Osteocyte (in vitro differentiated cells): Measurements from ENCODE around the gene UPP2. TPM values are rescaled to one million over a fixed set of nuclear protein-coding genes. Genes with fewer than 3 reads are reported as not detected.

Experiments
- DNase-seq: peaks from one replicate; pipeline ENCODE4 v3.0.0; 2021; ENCODE audit warnings: mixed read lengths; ENCODE audit not compliant: unreplicated experiment; ENCODE audit errors: extremely low spot score
- H3K27ac Mint-ChIP-seq: one replicate; pipeline ENCODE4 v1.8.0; 2021; ENCODE audit warnings: mild to moderate bottlenecking, mixed read lengths; ENCODE audit not compliant: unreplicated experiment
- H3K27me3 Mint-ChIP-seq: one replicate; pipeline ENCODE4 v1.8.0; 2021; ENCODE audit warnings: mixed read lengths; ENCODE audit not compliant: unreplicated experiment
- H3K36me3 Mint-ChIP-seq: one replicate; pipeline ENCODE4 v1.8.0; 2021; ENCODE audit warnings: mixed read lengths; ENCODE audit not compliant: unreplicated experiment
- H3K4me1 Mint-ChIP-seq: one replicate; pipeline ENCODE4 v1.8.0; 2021; ENCODE audit warnings: mixed read lengths; ENCODE audit not compliant: unreplicated experiment
- H3K4me3 Mint-ChIP-seq: one replicate; pipeline ENCODE4 v1.8.0; 2021; ENCODE audit warnings: mild to moderate bottlenecking, moderate library complexity, mixed read lengths; ENCODE audit not compliant: unreplicated experiment
- H3K9me3 Mint-ChIP-seq: one replicate; pipeline ENCODE4 v1.8.0; 2021; ENCODE audit warnings: mixed read lengths; ENCODE audit not compliant: unreplicated experiment
- CTCF ChIP-seq: fragments of 200-600 bp; sonication (generic); IDR thresholded peaks from 2 replicates; pipeline ENCODE4 v1.5.0; 2021; ENCODE audit warnings: antibody characterized with exemption, mild to moderate bottlenecking, moderate library complexity
- total RNA-seq: library from RNA; stranded (reverse); gene quantifications from 2 replicates; pipeline ENCODE4 v1.2.1, GENCODE V29; 2021

UPP2 gene
- total RNA-seq, 1 donor from 2014 or later: not detected

GRCh38 chr2:158130832-158131473 is 29.3 kb downstream of the UPP2 start:
- H3K4me3 Mint-ChIP-seq: no peak overlapping the region
- H3K4me1 Mint-ChIP-seq: peaks cover 14% of the 10 kb centered on the region
- H3K9me3 Mint-ChIP-seq: no peaks in the 10 kb centered on the region
- peaks cover 3% of the 10 kb centered on the region for H3K27me3 Mint-ChIP-seq
- no peak overlapping the region for H3K27ac Mint-ChIP-seq
- no peaks in the 10 kb centered on the region for H3K36me3 Mint-ChIP-seq
- no peak for TF ChIP-seq CTCF
- DNase-seq: no peak

GRCh38 chr2:158131483-158131912 is 29.8 kb downstream of the UPP2 start:
- no peak for TF ChIP-seq CTCF
- Mint-ChIP-seq H3K27me3 (no peaks in the 10 kb centered on the region), H3K4me3 (no peak overlapping the region), H3K36me3 (no peaks in the 10 kb centered on the region), H3K27ac (no peak overlapping the region), H3K9me3 (no peaks in the 10 kb centered on the region), H3K4me1 (peaks cover 14% of the 10 kb centered on the region)
- DNase-seq: no peak

GRCh38 chr2:158131919-158132566 is 30.4 kb downstream of the UPP2 start:
- Mint-ChIP-seq H3K9me3 (no peaks in the 10 kb centered on the region), H3K27ac (no peak overlapping the region), H3K4me1 (peaks cover 14% of the 10 kb centered on the region), H3K27me3 (no peaks in the 10 kb centered on the region), H3K36me3 (no peaks in the 10 kb centered on the region), H3K4me3 (no peak overlapping the region)
- DNase-seq: no peak
- TF ChIP-seq CTCF: no peak

DNA sequence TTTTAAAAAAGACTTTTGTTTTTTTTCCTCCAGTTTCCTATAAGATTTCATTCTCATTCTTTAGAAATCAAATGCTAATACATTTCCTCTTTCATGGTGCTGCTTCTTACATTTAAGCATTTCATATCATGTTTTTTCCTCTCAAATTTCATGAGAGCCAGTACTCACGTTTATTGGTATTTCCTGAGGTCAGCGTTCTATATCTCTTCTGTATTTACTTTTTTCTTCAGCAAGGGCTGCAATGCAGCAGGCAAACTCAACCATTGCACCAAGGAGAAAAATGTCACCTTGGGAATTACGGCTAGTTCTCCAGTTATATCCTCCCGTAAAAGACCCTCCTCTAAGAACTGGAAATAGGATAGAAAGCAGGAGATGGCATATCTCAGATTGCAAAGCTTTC is 32.4 kb downstream of the UPP2 start:
- no peak overlapping the region for H3K4me3 Mint-ChIP-seq
- H3K27me3 Mint-ChIP-seq: no peaks in the 10 kb centered on the region
- peaks cover 14% of the 10 kb centered on the region for H3K4me1 Mint-ChIP-seq
- no peaks in the 10 kb centered on the region for H3K36me3 Mint-ChIP-seq
- no peak overlapping the region for H3K27ac Mint-ChIP-seq
- no peak for TF ChIP-seq CTCF
- H3K9me3 Mint-ChIP-seq: no peaks in the 10 kb centered on the region
- DNase-seq: no peak

- no peak for DNase-seq
- Mint-ChIP-seq H3K4me3 (no peak overlapping the region), H3K9me3 (no peaks in the 10 kb centered on the region), H3K4me1 (peaks cover 14% of the 10 kb centered on the region), H3K36me3 (no peaks in the 10 kb centered on the region), H3K27me3 (no peaks in the 10 kb centered on the region), H3K27ac (no peak overlapping the region)
- no peak for TF ChIP-seq CTCF
Observed at GRCh38 chr2:158134655-158135054, 33.0 kb downstream of the UPP2 start.
